ENCODE data around the gene LRRN2. TPM values are rescaled to one million over a fixed set of nuclear protein-coding genes. Genes with fewer than 3 reads are reported as not detected.
"Not testable (repeated sequence)": the region's sequence is repeated elsewhere in the genome, so short reads cannot be mapped to it uniquely, and the experiment has no call there.

Gene LRRN2
- total RNA-seq, 1 donor = not detected

GRCh38 chr1:204692841-204693356, 7.4 kb upstream of the LRRN2 start:
- TF ChIP-seq CTCF (IDR thresholded peaks at IDR 0.05; ENCODE audit: insufficient read depth, low read length) = no peak
- DNase-seq (ENCODE audit: low read depth) = no peak
- H3K4me3 ChIP-seq (ENCODE audit: low read depth, low read length) = no peak overlapping the region

DNA sequence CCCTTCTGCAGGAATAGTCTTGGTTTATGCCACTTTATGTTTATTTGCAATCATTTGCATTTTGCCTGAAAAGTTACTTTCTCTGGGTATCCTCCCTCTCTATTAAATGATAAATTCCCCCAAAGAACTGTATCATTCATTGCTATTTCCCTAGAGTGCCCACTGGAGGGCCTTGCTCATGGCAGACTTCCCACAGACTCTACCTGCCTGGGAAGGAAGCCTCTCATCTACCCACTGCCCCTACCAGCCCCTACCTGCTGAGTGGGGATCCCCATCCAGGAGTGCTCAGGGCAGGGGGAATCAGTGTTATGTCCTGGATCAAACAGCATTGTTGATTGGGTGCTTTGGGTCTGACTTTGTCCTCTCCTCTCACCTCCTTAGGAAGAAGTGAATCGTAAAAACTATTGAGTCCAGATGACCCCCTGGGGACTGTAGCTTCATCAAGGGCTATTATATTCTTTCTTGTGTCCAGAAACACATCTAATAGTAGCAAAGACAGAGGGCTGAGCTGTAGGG, 6.8 kb upstream of the LRRN2 start:
- DNase-seq (ENCODE audit: low read depth) = no peak
- no peak overlapping the region for H3K4me3 ChIP-seq (ENCODE audit: low read depth, low read length)
- no peak for TF ChIP-seq CTCF (IDR thresholded peaks at IDR 0.05; ENCODE audit: insufficient read depth, low read length)

- H3K4me3 ChIP-seq (ENCODE audit: low read depth, low read length) = not testable (repeated sequence)
- peak; percentile 3 for DNase-seq (ENCODE audit: low read depth)
These were observed 5.8 kb upstream of the LRRN2 start for GRCh38 chr1:204691328-204691730.

DNA sequence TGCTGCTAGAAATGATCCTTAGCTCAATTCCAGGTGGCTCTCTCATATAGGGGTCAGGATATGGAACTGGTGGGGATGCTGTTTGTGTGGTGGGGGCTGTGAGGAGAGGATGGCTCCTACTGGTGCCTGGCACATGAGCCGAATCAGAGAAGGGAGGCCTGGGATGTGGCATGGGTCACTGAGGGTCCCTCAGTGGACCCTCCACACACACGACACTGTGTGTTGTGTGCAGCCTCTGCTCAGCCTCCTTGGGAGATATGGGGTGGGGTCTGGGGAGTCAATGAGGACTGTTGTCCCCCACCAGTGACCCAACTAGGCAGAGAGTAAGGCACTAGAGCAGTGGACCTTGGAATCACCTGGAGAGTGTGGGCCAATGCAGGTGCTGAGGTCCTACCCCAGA, 3.2 kb upstream of the LRRN2 start:
- no peak for DNase-seq (ENCODE audit: low read depth)
- H3K4me3 ChIP-seq (ENCODE audit: low read depth, low read length) = no peak overlapping the region

DNA sequence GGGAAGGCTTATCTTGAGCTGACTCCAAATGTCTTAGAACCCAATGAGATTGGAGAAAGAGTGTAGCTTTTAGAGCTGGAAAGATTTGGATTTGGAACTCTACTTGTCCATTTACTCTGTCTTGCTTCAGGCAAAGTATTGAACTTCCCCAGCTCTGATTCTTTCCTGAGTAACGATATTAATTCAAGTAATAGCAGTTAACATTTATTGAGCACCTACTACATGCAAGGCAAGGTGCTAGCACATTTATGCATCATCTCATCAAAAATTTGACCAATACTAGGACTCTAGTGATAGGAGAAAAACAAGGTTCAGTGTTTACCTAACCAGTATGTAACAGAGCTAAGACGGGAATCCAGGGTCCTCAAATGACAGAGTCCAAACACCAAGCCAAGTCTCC, 2.5 kb upstream of the LRRN2 start:
- no peak for DNase-seq (ENCODE audit: low read depth)
- no peak overlapping the region for H3K4me3 ChIP-seq (ENCODE audit: low read depth, low read length)

More for the DNA sequence above, 3.2 kb upstream of the LRRN2 start:
- no peak for TF ChIP-seq CTCF (IDR thresholded peaks at IDR 0.05; ENCODE audit: insufficient read depth, low read length)

DNA sequence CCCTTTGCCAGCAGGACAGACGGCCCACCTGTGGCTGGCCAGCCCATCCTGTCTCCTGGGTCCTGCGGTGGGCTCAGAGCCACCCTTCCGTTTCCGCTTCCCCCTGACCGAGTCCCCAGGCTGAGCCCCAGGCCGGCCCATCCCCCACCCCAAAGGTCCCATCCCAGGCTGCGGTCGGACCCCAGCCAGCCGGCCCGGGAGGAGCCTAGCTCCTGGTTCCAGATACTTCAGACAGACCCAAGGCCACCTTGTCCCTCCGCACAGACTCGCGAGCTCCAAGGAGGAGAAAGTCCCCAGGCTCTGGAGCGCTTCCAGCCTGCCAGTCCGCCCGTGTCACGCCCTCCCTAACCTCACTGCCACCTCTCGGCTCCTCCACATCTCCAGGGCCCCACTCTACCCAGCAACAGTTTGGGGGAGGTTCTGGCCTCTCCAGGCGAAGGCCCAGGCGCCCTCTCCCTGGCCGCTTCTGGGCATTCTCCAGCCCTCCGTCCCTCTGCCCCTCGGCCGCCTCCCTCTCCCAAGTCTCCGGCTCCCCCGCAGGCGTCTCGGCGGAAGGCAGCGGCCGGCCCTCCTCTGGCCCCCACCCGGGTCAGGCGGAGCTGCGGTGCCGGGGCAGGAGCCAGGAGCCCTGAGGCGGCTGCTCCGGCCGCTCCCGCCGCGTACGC, 835 bp downstream of the LRRN2 start:
- peak overlapping the region; percentile 17 for H3K4me3 ChIP-seq (ENCODE audit: low read depth, low read length)
- TF ChIP-seq CTCF (IDR thresholded peaks at IDR 0.05; ENCODE audit: insufficient read depth, low read length) = no peak
- no peak for DNase-seq (ENCODE audit: low read depth)

More for the DNA sequence above, 2.5 kb upstream of the LRRN2 start:
- no peak for TF ChIP-seq CTCF (IDR thresholded peaks at IDR 0.05; ENCODE audit: insufficient read depth, low read length)

DNA sequence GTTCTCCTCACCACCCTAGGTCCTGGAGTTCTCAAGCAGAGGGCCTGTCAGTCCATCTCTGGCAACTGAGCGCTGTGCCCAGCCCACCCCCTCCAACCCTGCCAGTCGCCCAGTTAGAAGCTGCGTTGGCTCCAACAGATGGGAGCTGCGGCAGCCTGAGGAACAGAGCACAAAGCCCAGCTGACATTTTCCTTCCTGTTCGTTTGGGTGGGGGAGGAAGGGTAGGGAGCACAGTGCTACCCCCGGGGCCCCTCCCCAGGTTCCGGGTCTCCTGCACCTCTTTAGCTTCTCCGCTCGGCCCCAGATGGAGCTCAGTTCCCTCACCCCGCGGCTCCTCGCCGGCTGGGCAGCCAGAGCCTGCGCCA, 1.4 kb downstream of the LRRN2 start:
- no peak overlapping the region for H3K4me3 ChIP-seq (ENCODE audit: low read depth, low read length)
- no peak for DNase-seq (ENCODE audit: low read depth)
- TF ChIP-seq CTCF (IDR thresholded peaks at IDR 0.05; ENCODE audit: insufficient read depth, low read length) = no peak
